ENCODE data around the gene TMEM145. TPM values are rescaled to one million over a fixed set of nuclear protein-coding genes. Genes with fewer than 3 reads are reported as not detected.

TMEM145 gene
- total RNA-seq, 4 donors from 2014 or later = 0.20 TPM; not detected in 3

DNA sequence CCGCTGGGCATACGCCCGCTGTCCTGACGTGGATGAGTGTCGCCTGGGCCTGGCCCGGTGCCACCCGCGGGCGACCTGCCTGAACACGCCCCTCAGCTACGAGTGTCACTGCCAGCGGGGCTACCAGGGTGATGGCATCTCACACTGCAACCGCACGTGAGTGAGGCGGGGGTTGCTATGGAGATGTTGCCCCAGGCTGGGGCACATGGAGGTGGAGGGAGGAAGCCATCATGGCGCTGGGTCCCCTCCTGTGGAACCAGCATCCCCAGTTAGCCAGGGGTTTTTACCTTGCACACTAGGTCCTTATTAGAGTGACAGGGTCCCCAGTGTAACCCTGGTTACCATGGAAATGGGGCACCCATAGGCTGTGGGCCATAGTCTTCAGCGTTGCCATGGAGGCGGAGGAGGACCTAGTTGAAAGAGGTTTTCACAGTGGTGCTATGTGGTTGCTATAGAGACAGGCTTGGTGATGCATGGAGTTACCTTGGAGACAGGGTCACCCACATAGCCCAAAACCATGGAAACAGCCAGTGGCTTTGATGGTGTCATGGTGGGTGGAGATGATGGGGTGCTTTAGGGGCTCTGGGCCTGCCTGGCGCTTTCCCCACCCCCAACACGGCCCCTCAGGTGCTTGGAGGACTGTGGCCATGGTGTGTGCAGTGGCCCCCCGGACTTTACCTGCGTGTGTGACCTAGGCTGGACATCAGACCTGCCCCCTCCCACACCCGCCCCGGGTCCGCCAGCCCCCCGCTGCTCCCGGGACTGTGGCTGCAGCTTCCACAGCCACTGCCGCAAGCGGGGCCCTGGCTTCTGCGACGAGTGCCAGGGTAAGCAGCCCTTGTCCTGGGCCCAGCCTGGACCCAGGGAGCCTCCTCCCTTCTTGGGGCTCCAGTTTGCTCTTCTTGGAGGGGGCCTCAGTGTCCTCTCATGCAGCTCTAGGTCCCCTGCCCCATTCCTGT lies 39.5 kb downstream of the TMEM145 start:
- TF ChIP-seq EP300 (IDR thresholded peaks at IDR 0.05) (no peak), POLR2A (IDR thresholded peaks at IDR 0.05) (no peak)
- TF ChIP-seq, protein P1, sequence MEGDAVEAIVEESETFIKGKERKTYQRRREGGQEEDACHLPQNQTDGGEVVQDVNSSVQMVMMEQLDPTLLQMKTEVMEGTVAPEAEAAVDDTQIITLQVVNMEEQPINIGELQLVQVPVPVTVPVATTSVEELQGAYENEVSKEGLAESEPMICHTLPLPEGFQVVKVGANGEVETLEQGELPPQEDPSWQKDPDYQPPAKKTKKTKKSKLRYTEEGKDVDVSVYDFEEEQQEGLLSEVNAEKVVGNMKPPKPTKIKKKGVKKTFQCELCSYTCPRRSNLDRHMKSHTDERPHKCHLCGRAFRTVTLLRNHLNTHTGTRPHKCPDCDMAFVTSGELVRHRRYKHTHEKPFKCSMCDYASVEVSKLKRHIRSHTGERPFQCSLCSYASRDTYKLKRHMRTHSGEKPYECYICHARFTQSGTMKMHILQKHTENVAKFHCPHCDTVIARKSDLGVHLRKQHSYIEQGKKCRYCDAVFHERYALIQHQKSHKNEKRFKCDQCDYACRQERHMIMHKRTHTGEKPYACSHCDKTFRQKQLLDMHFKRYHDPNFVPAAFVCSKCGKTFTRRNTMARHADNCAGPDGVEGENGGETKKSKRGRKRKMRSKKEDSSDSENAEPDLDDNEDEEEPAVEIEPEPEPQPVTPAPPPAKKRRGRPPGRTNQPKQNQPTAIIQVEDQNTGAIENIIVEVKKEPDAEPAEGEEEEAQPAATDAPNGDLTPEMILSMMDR (IDR thresholded peaks at IDR 0.05) = no peak
- no peaks in the 10 kb centered on the region for H3K27me3 ChIP-seq
- no peaks in the 10 kb centered on the region for H3K4me1 ChIP-seq
- H3K9me3 ChIP-seq = no peaks in the 10 kb centered on the region
- no peak overlapping the region for H3K4me3 ChIP-seq
- WGBS, 2 donors = 84 to 87% methylated on average over 11 to 27 of the region's 31 CpGs
- no peak overlapping the region for H3K27ac ChIP-seq
- DNase-seq (ENCODE audit: low spot score in 2 of 2) = no peak
- H3K36me3 ChIP-seq = peaks cover 0 to 100% (median 7%) of the 10 kb centered on the region in 3 donors

DNA sequence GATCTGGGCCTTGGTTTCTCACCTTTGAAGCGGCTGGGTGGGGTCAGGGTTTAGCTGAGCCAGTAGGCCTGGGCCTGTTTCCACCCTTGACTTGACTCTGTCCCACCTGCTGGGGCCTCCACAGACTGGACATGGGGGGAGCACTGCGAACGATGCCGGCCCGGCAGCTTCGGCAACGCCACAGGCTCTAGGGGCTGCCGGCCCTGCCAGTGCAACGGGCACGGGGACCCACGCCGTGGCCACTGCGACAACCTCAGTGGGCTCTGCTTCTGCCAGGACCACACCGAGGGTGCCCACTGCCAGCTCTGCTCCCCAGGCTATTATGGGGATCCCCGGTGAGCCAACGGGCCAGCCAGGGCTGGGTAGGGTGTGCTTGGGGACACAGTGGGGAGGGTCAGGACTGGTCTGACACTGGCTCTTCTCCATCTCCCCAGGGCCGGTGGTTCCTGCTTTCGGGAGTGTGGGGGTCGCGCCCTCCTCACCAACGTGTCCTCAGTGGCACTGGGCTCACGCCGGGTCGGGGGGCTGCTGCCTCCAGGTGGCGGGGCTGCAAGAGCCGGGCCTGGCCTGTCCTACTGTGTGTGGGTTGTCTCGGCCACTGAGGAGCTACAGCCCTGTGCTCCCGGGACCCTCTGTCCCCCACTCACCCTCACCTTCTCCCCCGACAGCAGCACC lies 40.4 kb downstream of the TMEM145 start:
- TF ChIP-seq EP300 (IDR thresholded peaks at IDR 0.05) = no peak
- no peak for TF ChIP-seq POLR2A (IDR thresholded peaks at IDR 0.05)
- TF ChIP-seq, protein P1 (IDR thresholded peaks at IDR 0.05) = no peak
- H3K36me3 ChIP-seq = peaks cover 0 to 100% (median 7%) of the 10 kb centered on the region in 3 donors
- WGBS, 2 donors = 87 to 95% methylated on average over 8 to 22 of the region's 29 CpGs
- no peak for DNase-seq (ENCODE audit: low spot score in 2 of 2)
- H3K4me3 ChIP-seq = no peak overlapping the region
- no peaks in the 10 kb centered on the region for H3K4me1 ChIP-seq
- no peaks in the 10 kb centered on the region for H3K27me3 ChIP-seq
- H3K9me3 ChIP-seq = no peaks in the 10 kb centered on the region
- no peak overlapping the region for H3K27ac ChIP-seq

DNA sequence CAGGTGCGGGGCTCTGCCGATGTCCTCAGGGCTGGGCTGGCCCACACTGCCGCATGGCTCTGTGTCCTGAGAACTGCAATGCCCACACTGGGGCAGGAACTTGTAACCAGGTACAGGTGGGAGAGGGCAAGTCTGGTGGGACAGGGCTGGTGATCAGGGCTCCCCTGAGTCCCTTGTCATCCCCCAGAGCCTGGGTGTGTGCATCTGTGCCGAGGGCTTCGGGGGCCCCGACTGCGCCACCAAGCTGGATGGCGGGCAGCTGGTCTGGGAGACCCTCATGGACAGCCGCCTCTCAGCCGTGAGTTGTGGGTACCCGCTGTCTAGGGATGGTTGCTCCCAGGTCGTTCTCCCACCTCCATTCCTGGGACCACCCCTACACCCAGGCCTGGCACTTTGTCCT lies 42.8 kb downstream of the TMEM145 start:
- no peaks in the 10 kb centered on the region for H3K4me1 ChIP-seq
- WGBS, 2 donors = 94 to 95% methylated on average over 9 to 12 of the region's 12 CpGs
- no peak for DNase-seq (ENCODE audit: low spot score in 2 of 2)
- TF ChIP-seq, protein P1 (IDR thresholded peaks at IDR 0.05) = no peak
- no peak for TF ChIP-seq POLR2A (IDR thresholded peaks at IDR 0.05)
- TF ChIP-seq EP300 (IDR thresholded peaks at IDR 0.05) = no peak
- no peaks in the 10 kb centered on the region for H3K27me3 ChIP-seq
- H3K9me3 ChIP-seq = no peaks in the 10 kb centered on the region
- H3K27ac ChIP-seq = no peak overlapping the region
- H3K36me3 ChIP-seq = peaks cover 0 to 95% (median 7%) of the 10 kb centered on the region in 3 donors
- H3K4me3 ChIP-seq = no peak overlapping the region

DNA sequence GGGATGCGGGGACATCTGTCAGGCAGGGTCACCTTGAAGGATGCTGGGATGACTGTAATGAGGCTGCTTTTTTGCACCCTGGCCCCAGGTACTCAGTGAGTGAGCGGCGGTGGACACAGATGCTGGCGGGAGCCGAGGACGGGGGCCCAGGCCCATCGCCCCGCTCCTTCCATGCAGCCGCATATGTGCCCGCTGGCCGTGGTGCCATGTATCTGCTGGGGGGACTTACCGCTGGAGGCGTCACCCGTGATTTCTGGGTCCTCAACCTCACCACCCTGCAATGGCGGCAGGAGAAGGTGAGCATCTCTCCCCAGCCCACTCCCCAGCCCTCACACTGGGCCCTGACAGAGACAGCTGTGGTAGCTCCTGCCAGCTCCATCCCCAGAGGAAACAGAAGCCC lies 43.6 kb downstream of the TMEM145 start:
- Histone ChIP-seq H3K36me3 (peaks cover 0 to 95% (median 7%) of the 10 kb centered on the region in 3 donors), H3K4me1 (no peaks in the 10 kb centered on the region), H3K4me3 (no peak overlapping the region), H3K27ac (no peak overlapping the region), H3K27me3 (no peaks in the 10 kb centered on the region), H3K9me3 (no peaks in the 10 kb centered on the region)
- DNase-seq (ENCODE audit: low spot score in 2 of 2) = no peak
- 91 to 96% methylated on average over 10 to 15 of the region's 15 CpGs for WGBS, 2 donors
- TF ChIP-seq, protein P1 (IDR thresholded peaks at IDR 0.05) = no peak
- TF ChIP-seq POLR2A (IDR thresholded peaks at IDR 0.05) (no peak), EP300 (IDR thresholded peaks at IDR 0.05) (no peak)

DNA sequence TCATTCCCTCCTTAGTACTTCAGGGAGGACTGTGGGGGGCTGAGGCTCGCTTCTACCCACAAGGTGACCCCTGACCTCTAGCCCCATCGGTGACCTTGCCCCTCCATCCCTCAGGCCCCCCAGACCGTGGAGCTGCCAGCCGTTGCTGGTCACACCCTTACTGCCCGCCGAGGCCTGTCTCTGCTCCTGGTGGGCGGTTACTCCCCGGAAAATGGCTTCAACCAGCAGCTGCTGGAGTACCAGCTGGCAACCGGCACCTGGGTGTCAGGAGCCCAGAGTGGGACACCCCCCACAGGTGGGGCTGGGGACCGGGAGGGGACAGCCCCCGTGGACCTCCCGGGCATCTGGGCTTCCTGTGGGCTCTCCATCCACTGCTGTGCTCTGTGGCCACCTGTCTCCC lies 44.2 kb downstream of the TMEM145 start:
- H3K4me3 ChIP-seq = no peak overlapping the region
- peaks cover 0 to 95% (median 7%) of the 10 kb centered on the region in 3 donors for H3K36me3 ChIP-seq
- no peaks in the 10 kb centered on the region for H3K4me1 ChIP-seq
- no peak overlapping the region for H3K27ac ChIP-seq
- no peaks in the 10 kb centered on the region for H3K9me3 ChIP-seq
- no peaks in the 10 kb centered on the region for H3K27me3 ChIP-seq
- TF ChIP-seq, protein P1 (IDR thresholded peaks at IDR 0.05) = no peak
- TF ChIP-seq EP300 (IDR thresholded peaks at IDR 0.05) = no peak
- TF ChIP-seq POLR2A (IDR thresholded peaks at IDR 0.05) = no peak
- no peak for DNase-seq (ENCODE audit: low spot score in 2 of 2)
- 78 to 87% methylated on average over 11 to 12 of the region's 12 CpGs for WGBS, 2 donors
